IPS-NIHi11 (cell line): ENCODE results near the gene FAM221B.
A peak's percentile ranks its signal among the peaks of the same experiment; 100 is the strongest.

Experiments
- DNase-seq: peaks from one replicate; pipeline ENCODE4 v3.0.0; 2012; ENCODE audit warnings: mixed read lengths, low spot score

FAM221B gene

GRCh38 chr9:35845824-35846771 is 17.6 kb upstream of the FAM221B start:
- peak; percentile 71 for DNase-seq

DNA sequence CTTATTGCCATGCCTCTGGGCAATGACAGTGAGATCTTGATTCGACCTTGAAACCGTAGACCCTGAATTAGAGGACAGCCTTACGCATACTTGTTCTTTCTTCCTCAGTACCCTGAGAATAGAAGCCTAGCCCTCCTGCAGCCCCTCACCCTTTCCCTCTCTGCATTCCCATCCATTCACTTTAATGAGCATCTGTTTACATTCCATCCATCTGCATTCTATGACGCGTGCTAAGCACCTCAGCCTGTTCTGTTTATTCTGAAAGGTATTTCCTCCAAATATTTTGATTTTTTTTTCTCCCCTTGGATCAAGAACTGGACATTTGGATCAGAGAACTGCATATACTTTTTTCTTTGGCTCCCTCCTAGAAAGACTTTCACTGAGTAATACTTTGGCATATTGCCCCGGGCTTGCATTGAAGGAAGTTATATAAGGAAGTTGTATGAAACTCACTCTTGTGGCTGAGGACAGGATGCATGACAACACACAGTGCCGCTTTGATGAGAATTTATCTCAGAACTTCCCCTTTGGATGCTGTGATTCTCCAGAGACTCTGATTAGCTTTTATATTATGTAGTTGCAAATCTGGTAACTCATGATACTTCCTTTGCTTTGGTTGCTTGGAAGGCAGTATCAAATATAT is 16.2 kb upstream of the FAM221B start:
- DNase-seq: no peak

- no peak for DNase-seq
Measured at GRCh38 chr9:35842795-35843194, 14.3 kb upstream of the FAM221B start.

DNA sequence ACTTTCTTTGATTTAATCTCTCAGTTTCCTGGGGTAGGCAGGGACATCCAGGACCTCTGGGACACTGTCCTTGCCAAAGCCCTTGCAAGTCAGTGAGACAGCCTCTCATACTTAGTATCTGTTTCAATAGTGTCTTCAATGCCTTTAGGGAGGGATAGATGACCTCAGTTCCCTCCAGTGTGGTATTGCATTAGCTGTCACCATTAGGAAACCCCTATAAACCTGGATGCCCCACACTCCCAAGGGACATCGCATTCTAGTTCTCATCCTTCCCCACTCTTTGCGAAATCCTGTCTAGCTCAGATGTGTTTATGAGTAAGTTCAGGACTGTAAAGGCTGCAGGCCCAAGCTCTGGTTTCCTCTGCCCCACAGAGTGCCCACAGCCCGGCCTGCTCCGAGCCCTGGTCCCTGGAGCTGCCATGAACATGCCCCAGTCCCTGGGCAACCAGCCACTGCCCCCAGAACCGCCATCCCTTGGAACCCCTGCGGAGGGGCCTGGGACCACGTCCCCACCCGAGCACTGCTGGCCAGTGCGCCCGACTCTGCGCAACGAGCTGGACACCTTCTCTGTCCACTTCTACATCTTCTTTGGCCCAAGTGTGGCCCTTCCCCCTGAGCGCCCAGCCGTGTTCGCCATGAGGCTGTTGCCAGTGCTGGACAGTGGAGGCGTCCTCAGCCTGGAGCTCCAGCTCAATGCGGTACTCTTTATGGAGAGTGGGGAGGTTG is 13.7 kb upstream of the FAM221B start:
- no peak for DNase-seq

DNA sequence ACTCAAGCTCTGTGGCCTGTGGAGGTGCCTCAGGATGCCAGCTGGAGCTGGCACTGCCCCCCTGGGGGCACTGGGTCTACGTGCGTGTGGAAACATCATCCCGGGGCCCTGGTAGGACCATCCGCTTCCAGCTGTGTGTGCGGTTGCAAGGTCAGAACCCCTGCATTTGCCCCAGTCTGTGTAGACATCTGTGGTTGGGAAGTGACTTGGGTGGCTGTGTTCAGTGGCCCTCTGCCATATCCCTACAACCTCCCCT is 13.0 kb upstream of the FAM221B start:
- no peak for DNase-seq

- no peak for DNase-seq
Measured at GRCh38 chr9:35840881-35841644, 12.5 kb upstream of the FAM221B start.

DNA sequence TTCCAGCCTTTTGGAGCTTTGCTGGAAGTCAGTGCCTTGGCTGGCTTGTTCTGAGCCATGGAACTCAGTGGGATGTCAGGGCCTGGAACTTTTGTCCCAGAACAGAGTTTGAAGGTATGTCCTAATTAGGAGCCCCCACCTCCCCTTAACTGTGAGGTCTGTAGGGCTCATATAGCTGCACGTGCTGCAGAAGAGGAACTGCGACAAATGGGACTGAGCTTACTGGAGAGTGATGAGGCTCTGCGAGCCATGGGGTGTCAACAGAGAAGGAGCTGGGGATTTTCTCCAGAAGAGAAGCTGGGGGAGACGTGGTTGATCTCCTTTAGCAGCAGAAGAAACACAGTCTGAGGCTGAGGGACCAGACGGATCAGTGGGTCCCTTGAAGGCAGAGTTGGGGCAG is 11.4 kb upstream of the FAM221B start:
- no peak for DNase-seq

DNA sequence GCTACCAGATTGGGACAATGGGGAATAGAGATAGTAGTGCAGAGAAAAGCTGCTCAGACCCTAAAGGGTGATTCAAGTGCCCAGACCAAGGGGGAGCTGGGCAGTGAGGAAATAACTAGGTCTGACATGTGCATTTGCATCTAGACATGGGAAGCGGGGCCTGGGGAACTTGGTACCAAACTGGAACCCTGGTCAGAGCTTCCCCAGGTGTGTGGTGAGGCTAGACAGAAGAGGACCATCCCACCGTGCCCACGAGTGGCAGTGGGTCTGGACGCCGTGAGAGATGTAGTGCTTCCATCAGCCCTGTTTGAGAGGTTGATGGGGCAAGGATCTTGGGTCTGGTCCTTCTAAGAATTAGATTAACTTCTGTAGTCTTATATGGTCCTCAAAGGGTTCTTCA is 8.1 kb upstream of the FAM221B start:
- DNase-seq: no peak

GRCh38 chr9:35835766-35836165 is 7.2 kb upstream of the FAM221B start:
- no peak for DNase-seq

GRCh38 chr9:35835216-35835632 is 6.7 kb upstream of the FAM221B start:
- DNase-seq: peak; percentile 64

DNA sequence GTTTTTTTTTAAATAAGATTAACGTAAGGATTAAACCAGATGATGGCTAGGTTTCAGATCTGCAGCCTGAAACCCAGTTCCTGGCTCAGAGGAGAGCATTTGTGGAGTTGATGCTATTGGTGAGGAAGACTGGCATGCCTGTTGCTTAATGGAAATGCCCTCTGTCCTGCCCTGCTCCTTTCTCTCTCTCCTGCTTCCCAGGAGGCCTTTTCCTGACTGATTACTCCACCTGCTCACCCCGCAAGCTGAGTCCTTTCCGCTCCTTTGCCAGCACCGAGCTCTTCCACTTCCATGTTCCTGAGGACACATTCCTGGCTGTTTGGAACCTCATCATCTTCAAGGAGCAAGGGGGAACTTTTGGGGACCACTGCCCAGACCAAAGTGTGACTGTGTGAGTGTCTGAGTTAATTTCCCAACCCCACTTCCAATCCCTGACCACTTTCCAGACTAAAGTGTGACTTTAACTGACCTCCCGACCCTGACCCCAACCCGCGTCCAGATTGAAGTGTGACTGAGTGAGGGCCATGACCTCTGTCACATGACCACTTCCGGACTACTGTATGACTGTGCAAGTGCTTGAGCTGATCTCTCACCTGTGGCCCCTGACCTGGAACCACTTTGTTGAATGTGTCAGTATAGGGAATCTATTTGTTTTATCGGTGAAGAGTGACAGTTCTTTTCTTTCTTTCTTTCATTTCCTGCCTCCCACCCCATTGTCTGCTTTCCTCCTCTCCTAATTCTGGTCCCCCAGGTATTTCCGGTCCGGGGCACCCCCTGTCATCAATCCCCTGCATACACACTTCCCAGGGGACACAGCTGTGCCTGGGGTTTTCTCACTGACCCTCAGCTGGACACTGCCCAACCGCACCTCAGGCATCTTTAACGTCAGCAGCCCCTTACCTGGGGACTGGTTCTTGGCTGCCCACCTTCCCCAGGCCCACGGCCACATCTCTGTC is 6.0 kb upstream of the FAM221B start:
- DNase-seq: no peak

DNA sequence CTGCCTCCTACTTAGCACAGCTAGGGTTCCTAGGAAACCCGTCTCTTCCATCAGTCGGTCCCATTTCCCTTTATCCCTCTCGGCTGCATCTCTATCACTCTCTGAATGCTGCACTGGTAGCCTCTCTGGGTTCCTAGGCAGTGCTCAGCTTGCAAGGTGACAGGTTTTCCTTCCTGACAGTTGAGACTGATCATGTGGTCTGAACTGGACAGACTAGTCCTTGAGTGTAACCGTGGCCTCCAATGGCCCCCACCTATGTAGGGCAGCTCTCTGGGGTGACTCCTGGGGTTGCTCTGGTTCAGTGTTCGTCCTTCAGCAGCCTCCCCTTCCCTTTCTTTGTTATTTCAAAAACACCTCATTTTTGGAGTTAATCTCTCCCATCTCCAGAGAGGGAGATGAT is 4.3 kb upstream of the FAM221B start:
- no peak for DNase-seq

DNA sequence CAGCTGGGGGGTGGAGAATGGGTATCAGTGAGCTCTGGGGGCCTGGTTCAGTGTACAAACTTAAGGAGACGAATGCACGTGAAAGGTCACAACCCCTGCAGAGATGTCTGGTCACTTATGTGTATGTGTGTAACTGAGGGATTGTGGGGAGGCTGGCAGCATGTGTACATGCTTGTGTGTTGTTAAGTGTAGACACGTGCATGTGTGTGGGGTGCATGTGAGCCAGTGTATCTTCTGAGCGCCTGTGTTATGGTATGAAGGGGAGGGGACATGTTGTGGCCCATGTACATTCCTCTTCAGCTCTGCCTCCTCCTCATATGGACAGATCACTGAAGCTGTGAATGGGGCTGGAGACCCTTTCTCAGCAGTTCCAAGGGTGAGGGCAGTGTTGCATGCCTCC is 2.5 kb upstream of the FAM221B start:
- DNase-seq: no peak

DNA sequence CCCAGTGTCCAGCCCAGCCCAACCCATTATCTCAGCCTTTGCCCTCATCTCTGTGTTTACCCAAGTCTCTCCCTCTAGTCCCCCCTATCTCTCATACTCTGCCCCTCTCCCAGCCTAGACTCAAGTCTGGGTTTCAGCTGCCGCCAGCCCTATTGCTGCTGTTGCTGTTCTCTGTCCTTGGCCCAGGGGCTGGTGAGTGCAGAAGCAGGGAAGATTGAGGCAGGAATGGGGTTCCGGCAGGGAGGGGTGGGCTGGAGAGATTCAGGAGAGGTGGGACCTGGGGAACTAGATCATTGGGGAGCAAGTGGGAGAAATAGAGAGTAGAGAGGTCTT is 1.2 kb upstream of the FAM221B start:
- no peak for DNase-seq

- DNase-seq: peak; percentile 96
Measured at GRCh38 chr9:35829084-35829763, 692 bp upstream of the FAM221B start, which contains the start of gene TMEM8B. TMEM8B (plus strand) TSS chr9:35829228; CDS start chr9:35829448, 220 bp downstream.

DNA sequence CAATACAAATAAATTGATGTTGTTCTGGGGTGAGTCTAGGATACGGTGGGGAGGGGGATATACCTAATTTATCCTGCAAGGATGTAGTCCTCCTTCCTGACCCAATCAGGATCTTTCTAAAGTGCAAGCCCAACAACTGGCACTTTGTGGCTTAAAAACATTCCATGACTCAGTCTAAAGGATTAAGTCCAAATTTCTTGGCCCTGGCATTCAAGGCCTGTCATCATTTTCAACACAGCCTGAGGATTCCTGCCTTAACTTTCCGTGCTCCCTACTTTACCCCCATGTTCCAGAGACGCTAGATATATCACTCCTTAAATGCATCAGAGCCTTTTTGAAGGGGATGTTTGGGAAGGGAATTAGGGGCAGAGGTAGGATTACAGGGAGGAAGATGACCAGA is 1.0 kb downstream of the FAM221B start:
- DNase-seq: no peak

DNA sequence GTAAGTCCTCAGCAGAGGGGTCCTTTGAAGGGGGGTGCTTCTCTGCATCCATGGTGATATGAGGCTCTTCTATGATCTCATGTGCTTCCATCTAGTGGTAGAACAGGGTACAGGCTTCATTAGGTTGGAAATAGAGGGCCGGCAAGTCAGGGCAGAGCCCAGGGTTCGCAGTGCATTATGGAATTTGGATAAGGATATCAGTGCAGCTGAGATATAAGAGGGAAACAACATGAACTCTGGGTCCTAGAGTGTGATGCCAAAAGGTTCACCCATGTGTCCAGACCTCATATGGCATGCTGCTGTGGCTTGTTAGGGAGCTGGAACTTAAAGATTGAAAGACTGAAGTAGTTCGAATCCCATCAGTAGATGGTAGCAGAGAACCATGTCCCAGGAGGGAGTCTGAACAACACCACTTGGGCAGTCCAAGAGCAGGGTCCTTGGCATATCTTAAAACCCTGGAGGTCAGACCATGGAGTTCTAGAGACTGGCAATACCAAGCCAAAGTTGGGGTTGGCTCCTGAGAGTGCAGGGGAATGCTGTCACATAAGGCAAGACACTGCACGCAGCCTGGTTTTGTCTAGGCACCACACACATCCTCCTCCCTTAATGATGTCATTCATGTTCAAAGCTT is 2.3 kb downstream of the FAM221B start:
- DNase-seq: peak; percentile 41

- no peak for DNase-seq
Measured at GRCh38 chr9:35822926-35823325, 5.6 kb downstream of the FAM221B start.

DNA sequence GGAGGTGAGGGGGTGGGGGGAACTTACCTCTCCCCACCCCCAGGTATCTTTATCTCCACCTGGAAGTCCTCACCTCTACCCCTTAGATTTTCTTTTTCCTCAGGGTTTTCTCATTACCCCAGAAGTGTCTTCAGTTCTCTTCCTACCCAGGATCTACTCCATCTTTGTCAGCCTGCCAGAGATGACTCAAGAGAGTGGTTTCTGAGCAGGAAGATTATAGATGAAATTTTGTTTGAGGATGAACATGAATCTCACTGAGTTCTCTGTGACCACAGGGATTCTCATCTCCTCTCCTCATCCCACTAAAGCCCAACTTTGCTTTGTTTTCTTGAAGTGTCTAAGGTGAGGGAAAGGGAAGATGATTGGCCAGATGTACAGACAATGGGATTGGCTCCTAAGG is 8.5 kb downstream of the FAM221B start:
- no peak for DNase-seq

- no peak for DNase-seq
Measured at GRCh38 chr9:35818341-35818740, 10.2 kb downstream of the FAM221B start.
